CD4-positive, alpha-beta T cell treated with Interferon alpha-2 for 1 hour (primary cell): ENCODE results near the gene CEP57.
A peak's percentile ranks its signal among the peaks of the same experiment; 100 is the strongest.
"Not testable (repeated sequence)": the region's sequence is repeated elsewhere in the genome, so short reads cannot be mapped to it uniquely, and the experiment has no call there.

Experiments
- DNase-seq, 2 donors: peaks; one replicate each; pipeline ENCODE4 v3.0.0-alpha.2; 2020 to 2022

Gene CEP57

GRCh38 chr11:95799546-95799945 lies 9.2 kb downstream of the CEP57 start:
- DNase-seq, result no peak

GRCh38 chr11:95800438-95800837 lies 10.1 kb downstream of the CEP57 start:
- no peak for DNase-seq

GRCh38 chr11:95802806-95803205 lies 12.5 kb downstream of the CEP57 start:
- DNase-seq, result no peak

- DNase-seq, result no peak
These were observed 13.7 kb downstream of the CEP57 start for GRCh38 chr11:95803973-95804372.

- DNase-seq, result no peak
These were observed 15.6 kb downstream of the CEP57 start for GRCh38 chr11:95805869-95806268.

- DNase-seq, result not testable (repeated sequence)
These were observed 16.2 kb downstream of the CEP57 start for GRCh38 chr11:95806464-95806863.

- DNase-seq, result not testable (repeated sequence)
These were observed 20.8 kb downstream of the CEP57 start for GRCh38 chr11:95811052-95811451.

- no peak for DNase-seq
These were observed 25.7 kb downstream of the CEP57 start for GRCh38 chr11:95816037-95816436.

- DNase-seq, result no peak
These were observed 31.3 kb downstream of the CEP57 start for GRCh38 chr11:95821640-95822039.

- no peak for DNase-seq
These were observed 37.4 kb downstream of the CEP57 start for GRCh38 chr11:95827696-95828095.

GRCh38 chr11:95829580-95830259 lies 39.4 kb downstream of the CEP57 start:
- no peak for DNase-seq

GRCh38 chr11:95831198-95831883 lies 41.0 kb downstream of the CEP57 start:
- DNase-seq, result no peak

- DNase-seq, result no peak
These were observed 42.5 kb downstream of the CEP57 start for GRCh38 chr11:95832763-95833162.

GRCh38 chr11:95833378-95833777 lies 43.1 kb downstream of the CEP57 start:
- DNase-seq, result no peak

- no peak for DNase-seq
These were observed 45.1 kb downstream of the CEP57 start for GRCh38 chr11:95835351-95835750.

- peak; percentile 52 to 73 for DNase-seq
These were observed 45.6 kb downstream of the CEP57 start for GRCh38 chr11:95835768-95836488.

GRCh38 chr11:95845167-95845566 lies 54.9 kb downstream of the CEP57 start:
- DNase-seq, result no peak

GRCh38 chr11:95849087-95849825 lies 59.0 kb downstream of the CEP57 start:
- DNase-seq, result peak; percentile 13 to 15

GRCh38 chr11:95850137-95850536 lies 59.8 kb downstream of the CEP57 start:
- DNase-seq, result no peak

GRCh38 chr11:95853138-95853537 lies 62.8 kb downstream of the CEP57 start:
- no peak for DNase-seq

- DNase-seq, result no peak
These were observed 63.6 kb downstream of the CEP57 start for GRCh38 chr11:95853862-95854261.

GRCh38 chr11:95854362-95854761 lies 64.1 kb downstream of the CEP57 start:
- DNase-seq, result not testable (repeated sequence)

GRCh38 chr11:95860024-95860423 lies 69.7 kb downstream of the CEP57 start:
- not testable (repeated sequence) for DNase-seq
